Stimulated activated CD4-positive, alpha-beta T cell treated with anti-CD3 and anti-CD28 coated beads, TNF-alpha, amount 100 ng/mL, for 4 hours (primary cell): ENCODE measurements around the gene KCTD17.
"Not testable (repeated sequence)": the region's sequence is repeated elsewhere in the genome, so short reads cannot be mapped to it uniquely, and the experiment has no call there.

Source experiments
- DNase-seq, 3 experiments: peaks; one replicate each; pipeline ENCODE4 v3.0.0-alpha.2; 2020; ENCODE audit warnings: low read depth in 3 of 3

Gene KCTD17

DNA sequence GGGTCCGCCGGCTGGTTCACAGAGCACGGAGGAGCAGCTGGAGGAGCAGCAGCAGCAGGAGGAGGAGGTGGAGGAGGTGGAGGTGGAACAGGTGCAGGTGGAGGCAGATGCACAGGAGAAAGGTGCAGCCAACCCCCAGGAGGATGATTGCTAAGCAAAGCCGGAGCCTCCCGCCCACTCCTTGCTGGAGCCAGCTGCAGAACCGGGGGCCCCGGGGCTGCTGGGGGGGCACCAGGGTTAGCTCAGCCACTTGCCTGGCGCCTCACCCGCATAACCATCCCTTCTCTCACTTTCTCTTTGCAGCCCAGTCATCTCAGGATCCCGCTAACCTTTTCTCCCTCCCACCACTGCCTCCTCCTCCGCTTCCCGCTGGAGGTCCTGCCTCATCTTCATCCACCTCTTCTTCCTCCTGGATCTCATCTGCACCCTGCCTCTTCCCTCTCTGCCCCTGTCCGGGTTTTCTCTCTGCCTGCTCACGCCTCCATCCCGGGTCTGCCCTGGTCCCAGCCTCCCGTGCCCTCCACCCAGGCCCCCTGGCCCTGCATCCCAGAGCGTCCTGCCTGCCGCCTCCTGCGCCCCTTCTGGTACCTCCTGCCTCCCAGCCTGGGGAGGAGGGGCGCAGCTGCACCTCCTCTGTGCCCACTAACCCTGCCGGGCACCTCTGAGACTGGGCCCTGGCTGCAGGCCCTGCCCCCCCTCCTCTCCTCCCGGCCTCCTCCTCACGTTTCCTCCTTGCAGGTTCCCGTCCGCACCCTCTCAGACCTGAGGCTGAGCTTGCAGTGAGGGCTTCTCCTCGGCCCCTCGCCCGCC lies 9.5 kb downstream of the KCTD17 start:
- no peak for DNase-seq

DNA sequence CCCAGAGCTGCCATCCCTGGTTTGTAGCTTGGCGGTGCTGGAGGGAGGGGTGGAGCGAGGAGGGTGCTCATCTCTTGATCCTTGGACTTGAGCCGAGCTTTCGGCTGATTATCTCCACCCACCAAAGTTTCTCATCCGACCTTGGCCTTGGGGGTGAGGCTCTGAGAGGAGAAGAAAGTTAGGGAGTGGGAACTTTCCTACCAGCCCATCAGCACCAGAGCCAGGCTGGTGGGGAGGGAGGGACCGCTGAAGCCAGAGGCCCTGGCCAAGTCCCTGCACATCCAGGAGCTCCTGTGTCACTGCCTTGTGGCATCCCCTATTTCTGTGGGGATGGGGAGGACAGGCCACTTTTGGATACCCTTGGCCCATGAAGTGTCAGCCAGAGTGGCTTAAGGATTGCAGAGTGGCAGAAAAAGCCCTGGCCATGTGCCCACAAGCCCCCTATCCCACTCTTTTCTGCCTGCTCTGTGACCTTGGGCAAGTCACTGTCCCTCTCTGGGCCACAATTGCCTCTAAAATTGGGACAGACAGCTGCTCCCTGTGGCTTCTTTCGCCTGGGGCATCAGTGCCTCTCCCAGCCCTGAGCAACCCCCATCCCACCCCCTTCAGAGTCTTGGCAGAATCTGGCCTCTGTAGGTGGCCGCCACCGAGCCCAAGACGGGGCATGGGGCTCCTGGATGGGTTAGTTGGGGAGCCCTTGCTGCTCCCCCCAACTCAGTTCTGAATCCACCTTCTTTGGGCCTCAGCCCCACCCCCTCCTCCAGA lies 10.3 kb downstream of the KCTD17 start:
- DNase-seq, result no peak

DNA sequence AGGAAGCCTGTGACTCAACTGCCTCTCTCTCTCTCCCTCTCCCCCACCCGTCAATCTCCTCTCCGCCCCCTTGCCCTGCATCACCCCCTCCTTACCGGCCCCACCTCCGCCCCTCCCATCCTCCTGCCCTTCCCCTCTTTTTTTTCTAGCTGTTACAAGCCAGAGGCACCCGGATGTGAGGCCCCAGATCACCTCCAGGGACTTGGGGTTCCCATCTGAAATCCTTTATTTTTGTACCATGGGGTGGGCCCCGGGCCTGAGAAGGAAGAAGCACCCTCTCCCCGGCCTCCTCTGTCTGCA lies 10.8 kb downstream of the KCTD17 start:
- no peak for DNase-seq

DNA sequence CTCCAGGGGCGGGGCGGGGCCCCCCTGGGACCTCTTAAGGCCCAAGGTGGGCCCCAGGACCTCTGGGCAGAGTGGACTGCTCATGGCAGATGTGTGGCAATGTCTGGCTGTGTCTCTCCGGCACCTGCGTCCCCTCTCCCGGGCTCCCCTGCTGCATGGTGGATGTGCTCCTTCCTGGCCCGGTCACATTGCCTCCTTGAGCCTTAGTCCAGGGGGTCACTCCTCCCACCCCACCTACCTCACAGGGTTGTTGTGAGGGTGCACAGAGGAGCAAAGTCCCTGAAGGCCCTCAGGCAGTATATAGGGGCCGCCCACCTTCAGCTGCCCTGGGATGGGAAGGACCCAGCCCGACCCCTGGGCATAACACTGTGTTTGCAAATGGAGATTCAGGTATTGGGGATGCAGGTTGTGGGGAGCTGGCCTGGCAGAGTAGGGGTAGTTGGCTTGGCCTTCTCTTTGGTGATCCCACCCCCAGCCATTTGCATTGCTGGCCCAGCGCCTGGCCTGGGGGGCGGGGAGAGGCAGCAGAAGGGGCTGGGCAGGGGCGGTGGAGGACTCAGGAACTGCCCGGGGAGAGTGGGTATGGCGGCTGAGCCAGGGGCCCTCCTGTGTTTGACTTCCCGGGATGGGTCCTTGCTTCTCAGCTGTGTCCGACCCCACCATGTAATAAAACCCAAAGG lies 11.3 kb downstream of the KCTD17 start:
- no peak for DNase-seq

DNA sequence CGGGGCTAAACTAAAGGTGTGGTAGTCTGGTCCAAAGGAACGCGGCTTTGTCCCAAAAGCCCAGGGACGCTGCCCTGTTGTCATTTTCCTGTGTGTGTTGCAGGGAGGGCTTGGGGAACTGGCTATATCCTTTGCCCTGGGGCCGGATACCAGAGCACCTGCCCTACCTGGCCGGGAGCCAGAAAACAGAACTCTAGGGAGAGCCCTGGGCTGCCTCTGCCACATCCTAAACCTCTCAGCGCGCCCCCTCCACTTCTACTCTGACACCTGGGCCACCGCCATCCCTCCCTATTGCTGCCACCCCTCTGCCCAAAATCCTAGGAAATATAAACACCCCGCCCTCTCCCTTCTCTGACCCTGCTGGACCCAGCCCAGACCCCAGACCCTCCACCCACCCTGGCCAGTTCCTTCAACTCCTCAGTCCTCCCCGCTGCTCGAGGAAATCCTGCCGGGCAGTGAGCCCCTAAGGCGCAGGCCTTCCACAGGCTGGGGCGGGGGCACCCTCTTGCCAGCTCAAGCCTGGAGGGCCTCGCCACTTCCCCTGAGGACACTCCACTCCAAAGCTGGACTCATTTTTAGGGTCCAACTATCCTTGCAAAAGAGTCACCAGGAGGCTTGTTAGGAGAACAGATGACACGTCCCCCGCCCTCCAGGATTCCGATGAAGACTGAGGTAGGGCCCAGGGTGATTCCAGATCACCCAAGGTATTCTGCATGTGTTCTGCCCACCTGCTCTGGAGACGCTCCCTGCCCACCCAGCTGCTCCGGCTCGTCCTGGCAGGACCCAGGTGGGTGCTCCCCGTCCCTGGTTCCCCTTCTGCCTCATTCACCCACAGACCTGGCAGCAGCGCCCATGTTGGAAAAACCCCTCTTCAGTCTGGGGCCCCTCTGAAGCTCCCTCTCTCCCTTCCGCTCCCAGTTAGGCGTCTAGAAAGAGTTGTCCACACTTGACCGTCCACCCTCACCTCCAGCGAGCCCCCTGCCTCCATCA lies 12.2 kb downstream of the KCTD17 start:
- DNase-seq, result no peak

DNA sequence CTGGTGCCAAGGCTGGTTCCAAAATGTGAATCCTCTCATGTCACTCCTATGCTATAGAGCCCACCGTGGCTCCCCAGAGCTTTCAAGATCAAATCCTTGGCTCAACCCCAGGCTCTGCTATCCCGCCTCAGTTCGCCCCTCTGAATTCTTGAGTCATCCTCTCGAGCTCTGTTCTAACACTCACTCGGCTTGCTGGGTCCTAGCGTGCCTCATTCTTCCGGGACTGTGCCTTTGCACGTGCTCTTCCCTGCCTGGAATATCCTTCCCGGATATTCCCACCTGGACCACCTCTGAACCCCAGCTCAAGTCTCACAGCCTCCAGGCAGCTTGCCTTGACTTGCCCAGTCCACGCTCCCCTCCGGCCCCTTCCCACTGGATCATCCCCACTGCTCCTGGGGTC lies 13.0 kb downstream of the KCTD17 start:
- no peak for DNase-seq

DNA sequence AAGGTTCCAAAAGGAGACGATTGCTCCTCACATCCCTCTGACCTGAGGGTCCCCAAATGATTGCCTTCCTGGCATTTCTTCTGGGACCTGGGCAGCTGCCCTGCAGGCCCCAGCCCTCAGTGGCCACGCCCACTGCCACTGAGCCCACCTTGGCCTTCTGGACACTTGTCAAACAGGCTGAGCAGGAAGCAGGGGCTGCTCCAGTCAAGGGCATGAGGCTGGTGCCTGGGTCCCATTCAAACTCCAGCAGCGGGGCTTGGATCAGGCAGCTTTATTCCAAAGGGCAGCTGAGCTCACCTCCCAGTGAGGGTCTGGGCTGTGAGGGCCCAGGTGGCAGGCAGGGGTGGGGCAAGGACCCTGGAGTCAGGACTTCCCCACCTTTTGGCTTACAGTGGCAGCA lies 13.6 kb downstream of the KCTD17 start:
- DNase-seq, result no peak

DNA sequence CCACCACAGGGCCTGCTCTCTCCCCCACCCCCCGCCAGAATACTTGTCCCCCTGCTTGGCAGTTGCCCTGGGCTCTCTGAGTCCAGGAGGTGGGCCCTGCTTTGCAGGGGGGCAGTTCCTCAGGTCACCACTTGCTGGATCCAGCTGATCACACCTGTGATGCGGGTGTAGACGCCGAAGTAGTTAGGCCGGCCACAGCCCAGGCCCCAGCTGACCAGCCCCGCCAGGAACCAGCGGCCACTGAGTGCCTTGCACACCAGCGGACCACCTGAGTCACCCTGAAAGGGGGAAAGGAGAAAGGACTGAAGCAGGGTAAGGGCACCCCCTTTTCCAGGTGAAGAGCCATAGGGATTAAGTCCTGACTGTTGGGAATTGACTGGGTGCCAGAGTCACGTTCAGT lies 14.4 kb downstream of the KCTD17 start:
- no peak for DNase-seq

DNA sequence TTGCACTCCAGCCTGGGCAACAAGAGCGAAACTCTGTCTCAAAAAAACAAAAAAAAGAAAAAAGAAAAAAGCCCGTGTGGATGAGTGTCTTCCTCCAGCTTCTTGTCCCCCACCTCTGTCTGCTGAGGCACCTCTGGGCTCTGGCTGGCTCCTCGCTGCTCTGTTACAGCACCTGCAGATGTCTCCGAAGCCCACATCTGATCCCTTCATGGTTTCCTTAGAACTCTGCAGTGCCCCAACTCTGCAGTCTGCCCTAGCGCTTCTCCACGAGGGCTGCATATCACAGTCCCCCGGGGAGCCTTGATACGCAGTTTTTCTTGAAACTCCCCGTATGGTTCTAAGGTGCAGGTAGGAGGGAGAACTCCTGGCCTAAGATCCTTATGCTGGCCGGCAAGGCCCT lies 15.9 kb downstream of the KCTD17 start:
- no peak for DNase-seq

DNA sequence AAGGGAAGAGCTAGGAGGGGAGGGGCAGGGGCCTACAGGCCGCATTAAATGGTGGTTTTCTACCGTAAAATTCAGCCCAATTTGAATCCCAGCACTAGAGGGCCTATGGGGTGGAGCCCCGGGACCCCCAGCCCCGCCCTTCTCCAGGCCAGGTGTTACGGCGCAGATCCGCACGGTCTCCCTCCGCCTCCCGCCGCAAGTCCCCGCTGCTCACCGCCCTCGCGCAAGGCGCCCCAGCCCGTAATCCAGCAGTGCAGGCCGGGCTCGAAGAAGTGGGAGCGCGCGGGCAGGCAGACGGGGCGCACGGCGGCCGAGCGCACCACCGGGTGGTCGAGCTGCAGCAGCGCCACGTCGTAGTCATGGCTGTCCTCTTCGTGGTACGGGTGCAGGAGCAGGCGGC lies 17.3 kb downstream of the KCTD17 start:
- no peak for DNase-seq

DNA sequence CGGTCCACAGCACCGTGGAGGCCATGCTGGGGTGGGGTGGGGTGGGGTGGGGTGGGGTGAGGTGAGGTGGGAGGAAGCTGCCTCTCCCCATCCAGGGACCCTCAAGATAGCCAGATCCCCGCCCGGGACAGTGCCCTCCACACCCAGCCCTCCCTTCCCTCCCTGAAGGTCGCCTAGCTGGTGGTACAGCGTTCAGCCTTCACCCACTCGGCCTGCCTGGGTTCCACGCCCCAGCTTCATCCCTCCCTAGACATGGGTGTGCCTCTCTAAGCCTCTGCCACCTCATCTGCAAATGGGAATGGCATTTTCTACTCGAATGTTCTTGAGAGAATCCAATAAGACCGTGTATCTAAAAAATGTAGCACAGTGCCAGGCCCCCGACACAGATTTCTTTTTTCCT lies 17.8 kb downstream of the KCTD17 start:
- DNase-seq, result no peak

DNA sequence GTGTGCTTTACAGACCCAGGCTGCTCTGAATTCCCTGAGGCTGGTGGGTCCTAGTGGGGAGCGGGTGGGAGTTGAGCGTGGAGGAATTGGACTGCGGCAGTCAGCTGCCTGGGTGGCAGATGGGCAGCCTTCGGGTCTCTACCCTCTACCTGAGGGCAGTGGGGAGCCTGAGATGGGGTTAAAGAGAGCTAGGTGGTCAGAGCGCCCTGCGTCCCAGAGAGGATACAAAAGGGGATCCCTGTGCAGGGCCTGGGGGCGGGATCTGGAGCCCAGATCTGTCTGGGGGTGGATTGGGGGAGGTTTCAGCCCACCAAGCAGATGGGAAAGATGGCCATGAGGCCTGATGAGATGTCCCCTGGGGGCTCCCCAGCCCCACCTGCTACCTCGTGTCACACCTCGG lies 18.2 kb downstream of the KCTD17 start:
- DNase-seq, result no peak

DNA sequence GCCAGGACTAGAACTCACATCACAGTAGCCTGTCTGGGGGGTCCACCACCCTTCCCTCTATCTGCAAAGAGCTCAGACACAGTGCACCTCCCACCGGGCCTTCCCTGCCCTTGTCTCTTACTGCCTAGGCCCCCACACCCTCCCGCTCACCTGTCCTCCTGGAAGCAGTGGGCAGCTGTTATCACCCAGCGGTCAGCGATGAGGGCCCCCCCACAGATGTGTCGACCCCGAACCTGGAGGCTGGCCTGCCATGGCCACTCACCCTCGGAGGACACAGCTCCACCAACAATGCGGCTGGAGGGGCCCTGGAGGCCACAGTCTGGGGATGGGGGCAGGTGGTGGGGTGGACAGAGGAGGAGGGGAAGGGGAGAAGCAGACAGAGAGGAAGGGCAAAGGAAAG lies 18.8 kb downstream of the KCTD17 start:
- no peak for DNase-seq

DNA sequence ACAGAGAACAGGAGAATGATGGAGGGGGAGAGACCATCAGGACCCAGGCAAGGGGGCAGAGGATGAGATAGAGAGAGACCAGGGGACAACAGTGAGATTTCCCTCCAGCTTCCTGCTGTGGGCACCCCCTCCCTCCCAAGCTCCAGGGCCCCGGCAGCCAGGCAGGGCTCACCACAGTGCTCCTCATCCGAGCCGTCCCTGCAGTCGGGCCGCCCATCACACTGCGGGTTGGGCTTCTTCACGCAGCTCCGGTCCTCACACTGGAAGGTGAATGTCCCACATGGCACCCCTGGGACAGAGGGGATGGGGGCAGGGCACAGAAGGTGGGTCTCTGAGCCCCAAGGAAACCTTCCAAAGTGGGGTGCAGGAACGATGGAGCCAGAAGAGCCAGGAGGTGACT lies 19.2 kb downstream of the KCTD17 start:
- no peak for DNase-seq

DNA sequence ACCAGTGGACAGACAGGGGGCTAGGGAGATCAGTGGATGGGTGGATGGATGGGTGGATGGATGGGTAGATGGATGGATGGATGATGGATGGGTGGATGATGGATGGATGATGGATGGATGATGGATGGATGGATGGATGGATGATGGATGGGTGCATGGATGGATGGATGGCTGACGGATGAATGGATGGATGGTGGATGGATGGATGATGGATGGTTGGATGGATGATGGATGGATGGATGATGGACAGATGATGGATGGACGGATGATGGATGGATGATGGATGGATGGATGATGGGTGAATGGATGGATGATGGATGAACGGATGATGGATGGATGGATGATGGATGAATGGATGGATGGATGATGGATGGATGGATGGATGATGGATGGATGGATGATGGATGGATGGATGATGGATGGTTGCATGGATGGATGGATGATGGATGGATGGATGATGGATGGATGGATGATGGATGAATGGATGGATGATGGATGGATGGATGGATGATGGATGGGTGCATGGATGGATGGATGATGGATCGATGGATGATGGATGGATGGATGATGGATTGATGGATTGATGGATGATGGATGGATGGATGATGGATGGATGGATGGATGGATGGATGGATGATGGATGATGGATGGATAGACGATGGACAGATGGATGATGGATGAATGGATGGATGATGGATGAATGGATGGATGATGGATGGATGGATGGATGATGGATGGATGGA lies 20.5 kb downstream of the KCTD17 start:
- DNase-seq, result not testable (repeated sequence)

DNA sequence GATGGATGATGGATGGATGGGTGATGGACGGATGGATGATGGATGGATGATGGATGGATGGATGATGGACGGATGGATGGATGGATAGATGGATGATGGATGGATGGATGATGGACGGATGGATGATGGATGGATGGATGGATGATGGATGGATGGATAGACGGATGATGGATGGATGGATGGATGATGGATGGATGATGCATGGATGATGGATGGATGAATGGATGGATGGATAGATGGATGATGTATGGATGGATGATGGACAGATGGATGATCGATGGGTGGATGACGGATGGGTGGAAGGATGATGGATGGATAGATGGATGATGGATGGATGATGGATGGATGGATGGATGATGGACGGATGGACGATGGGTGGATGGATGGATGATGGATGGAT lies 21.1 kb downstream of the KCTD17 start:
- no peak for DNase-seq

DNA sequence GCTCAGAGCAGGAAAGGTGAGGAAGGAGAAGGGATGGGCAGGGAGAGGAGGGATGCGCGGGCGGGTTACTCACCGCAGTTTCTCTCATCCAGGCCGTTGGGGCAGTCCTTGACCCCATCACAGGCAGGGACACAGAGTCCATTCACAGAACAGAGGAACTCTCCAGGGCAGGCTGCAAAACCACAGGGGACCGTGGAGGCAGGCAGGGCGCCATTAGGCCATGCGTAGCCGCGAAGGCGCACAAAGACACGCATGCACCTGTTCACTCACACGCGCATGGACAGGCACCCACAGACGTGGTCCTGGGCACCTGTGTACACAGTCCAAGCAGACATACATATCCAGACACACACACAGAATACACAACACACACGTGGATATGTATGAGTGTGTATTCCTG lies 23.0 kb downstream of the KCTD17 start:
- DNase-seq, result no peak

DNA sequence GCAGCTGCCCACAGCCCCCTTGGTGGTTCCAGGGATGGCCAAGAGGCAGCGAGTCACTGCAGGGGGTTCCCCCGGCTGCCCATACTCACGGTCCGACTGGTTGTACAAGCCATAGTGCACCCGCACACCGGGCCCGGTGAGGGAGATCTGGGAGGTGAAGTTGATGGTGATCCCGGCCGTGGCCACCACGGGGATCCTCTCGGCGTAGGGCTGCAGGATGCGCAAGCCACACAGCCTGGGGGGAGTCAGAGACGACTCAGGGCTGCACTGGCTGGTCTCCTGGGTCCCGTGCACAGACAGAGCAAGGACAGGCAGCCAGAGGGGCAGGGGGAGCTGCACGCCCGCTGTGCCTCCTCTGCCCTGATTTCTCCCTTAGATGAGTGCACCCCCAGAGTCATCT lies 23.5 kb downstream of the KCTD17 start:
- DNase-seq, result no peak

DNA sequence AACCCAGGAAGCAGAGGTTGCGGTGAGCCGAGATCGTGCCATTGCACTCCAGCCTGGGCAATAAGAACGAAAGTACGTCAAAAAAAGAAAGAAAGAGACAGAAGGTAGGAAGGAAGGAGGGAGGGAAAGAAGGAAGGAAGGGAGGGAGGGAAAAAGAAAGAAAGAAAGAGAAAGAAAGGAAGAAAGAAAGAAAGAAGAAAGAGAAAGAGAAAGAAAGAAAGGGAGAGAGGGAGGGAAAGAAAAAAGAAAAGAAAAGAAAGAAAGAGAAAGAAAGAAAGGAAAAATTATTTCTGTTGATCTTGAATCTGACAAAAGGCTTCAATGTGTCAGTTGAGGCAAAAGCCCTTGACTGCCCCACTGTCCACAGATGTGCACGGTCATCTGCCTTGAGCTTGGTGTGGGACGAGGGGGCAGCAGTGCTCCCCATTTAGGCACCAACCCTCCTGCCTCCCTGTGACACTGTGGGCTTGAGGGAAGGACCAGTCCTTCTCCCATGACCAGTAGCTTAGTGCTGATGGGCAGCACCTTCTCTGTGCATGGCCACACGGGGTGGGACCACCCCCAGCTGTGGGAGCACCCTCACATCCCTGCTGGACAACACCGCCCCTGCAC lies 24.4 kb downstream of the KCTD17 start:
- DNase-seq, result no peak

DNA sequence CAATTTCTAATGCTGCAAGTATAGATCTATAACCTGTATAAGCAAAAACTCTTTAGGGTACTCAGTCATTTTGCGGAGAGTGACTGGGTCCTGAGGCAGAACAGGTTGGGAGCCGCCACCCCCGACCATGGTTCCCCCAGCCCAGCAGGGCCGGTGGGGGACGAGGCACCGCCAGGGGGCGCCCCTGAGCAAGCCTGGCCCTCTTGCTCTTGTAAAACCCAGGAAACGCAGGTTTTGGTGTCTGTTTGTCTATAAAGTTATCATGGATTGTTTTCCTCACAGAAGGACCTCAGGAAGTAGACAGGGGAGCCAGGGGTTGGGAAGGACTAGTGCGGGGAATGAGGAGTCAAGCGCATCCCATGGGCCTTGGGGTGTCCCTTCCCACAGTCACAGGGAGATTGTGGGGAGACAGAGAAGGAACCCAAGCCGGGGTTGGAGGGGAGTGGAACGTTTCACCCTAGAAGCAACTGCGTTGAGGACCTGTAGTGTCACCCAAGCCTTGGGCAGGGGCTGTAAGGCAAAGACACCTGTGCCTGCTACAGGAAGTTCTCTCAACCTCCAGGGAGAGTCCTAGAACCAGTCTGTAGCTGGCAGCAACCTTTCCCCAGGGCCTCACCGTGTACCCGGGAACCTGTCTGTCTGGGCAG lies 26.4 kb downstream of the KCTD17 start:
- peak; percentile 74 to 92 (median 79) for DNase-seq
